ENCODE results near the gene ZNF22. TPM values are rescaled to one million over a fixed set of nuclear protein-coding genes. Genes with fewer than 3 reads are reported as not detected.

The ZNF22 gene
- total RNA-seq, 4 donors from 2014 or later: 19.2 to 35.6 (median 27.1) TPM

DNA sequence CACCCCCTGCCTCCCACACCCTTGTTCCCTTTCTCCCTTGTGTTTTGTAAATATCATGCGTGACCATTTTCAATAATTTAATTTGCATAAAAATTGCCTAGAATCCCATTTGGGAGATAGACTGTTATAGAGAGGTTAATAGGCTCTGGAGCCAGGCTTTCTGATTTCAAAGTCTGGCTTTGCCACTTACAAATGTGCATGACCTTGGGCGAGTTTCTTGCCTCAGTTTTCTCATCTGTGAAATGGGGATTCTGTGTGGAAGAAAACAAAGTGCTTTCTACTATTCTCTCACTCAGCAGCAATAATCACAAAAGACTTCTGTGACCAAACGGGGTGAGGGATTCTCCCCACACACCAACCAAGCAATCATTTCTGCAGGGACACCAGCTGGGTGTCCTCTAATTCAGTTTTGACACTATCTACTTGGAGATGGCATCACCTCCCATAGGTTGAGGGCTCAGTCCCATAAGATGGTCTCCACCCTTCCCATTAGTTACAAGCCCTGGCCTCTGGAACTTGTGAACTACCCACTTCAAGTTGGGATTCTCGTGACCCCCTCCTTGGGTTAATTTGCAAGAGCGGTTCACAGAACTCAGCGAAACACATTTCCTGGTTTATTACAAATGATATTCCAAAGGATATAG lies 3.5 kb upstream of the ZNF22 start:
- no peak overlapping the region for H3K4me3 ChIP-seq
- peak overlapping the region; percentile 74 to 97 (median 94) for H3K27ac ChIP-seq
- peaks cover 11 to 90% (median 33%) of the 10 kb centered on the region in 3 donors for H3K4me1 ChIP-seq
- TF ChIP-seq, protein P1, sequence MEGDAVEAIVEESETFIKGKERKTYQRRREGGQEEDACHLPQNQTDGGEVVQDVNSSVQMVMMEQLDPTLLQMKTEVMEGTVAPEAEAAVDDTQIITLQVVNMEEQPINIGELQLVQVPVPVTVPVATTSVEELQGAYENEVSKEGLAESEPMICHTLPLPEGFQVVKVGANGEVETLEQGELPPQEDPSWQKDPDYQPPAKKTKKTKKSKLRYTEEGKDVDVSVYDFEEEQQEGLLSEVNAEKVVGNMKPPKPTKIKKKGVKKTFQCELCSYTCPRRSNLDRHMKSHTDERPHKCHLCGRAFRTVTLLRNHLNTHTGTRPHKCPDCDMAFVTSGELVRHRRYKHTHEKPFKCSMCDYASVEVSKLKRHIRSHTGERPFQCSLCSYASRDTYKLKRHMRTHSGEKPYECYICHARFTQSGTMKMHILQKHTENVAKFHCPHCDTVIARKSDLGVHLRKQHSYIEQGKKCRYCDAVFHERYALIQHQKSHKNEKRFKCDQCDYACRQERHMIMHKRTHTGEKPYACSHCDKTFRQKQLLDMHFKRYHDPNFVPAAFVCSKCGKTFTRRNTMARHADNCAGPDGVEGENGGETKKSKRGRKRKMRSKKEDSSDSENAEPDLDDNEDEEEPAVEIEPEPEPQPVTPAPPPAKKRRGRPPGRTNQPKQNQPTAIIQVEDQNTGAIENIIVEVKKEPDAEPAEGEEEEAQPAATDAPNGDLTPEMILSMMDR (IDR thresholded peaks at IDR 0.05): no peak
- TF ChIP-seq EP300 (IDR thresholded peaks at IDR 0.05) (no peak), POLR2A (IDR thresholded peaks at IDR 0.05) (no peak), POLR2AphosphoS5 (IDR thresholded peaks at IDR 0.05) (no peak)
- no peaks in the 10 kb centered on the region for H3K27me3 ChIP-seq
- H3K36me3 ChIP-seq: peaks cover 0 to 19% of the 10 kb centered on the region in 2 donors
- no peaks in the 10 kb centered on the region for H3K9me3 ChIP-seq
- ATAC-seq: no peak
- 95 to 96% methylated on average over 3 to 5 of the region's 6 CpGs for WGBS, 2 donors (ENCODE audit: low coverage in 1 of 2)

GRCh38 chr10:44998146-44998631 lies 2.5 kb upstream of the ZNF22 start:
- ATAC-seq: peak; percentile 9
- Histone ChIP-seq H3K27ac (peak overlapping the region; percentile 11 to 97 (median 94)), H3K4me1 (peaks cover 12 to 90% (median 33%) of the 10 kb centered on the region in 3 donors), H3K36me3 (peaks cover 0 to 9% of the 10 kb centered on the region in 2 donors), H3K4me3 (no peak overlapping the region), H3K9me3 (no peaks in the 10 kb centered on the region), H3K27me3 (no peaks in the 10 kb centered on the region)
- WGBS, 2 donors (ENCODE audit: low coverage in 1 of 2): 78% methylated on average over 3 to 5 of the region's 6 CpGs
- TF ChIP-seq POLR2A (IDR thresholded peaks at IDR 0.05) (no peak), POLR2AphosphoS5 (IDR thresholded peaks at IDR 0.05) (peak; percentile 55), EP300 (IDR thresholded peaks at IDR 0.05) (no peak)
- TF ChIP-seq, protein P1 (IDR thresholded peaks at IDR 0.05): no peak

DNA sequence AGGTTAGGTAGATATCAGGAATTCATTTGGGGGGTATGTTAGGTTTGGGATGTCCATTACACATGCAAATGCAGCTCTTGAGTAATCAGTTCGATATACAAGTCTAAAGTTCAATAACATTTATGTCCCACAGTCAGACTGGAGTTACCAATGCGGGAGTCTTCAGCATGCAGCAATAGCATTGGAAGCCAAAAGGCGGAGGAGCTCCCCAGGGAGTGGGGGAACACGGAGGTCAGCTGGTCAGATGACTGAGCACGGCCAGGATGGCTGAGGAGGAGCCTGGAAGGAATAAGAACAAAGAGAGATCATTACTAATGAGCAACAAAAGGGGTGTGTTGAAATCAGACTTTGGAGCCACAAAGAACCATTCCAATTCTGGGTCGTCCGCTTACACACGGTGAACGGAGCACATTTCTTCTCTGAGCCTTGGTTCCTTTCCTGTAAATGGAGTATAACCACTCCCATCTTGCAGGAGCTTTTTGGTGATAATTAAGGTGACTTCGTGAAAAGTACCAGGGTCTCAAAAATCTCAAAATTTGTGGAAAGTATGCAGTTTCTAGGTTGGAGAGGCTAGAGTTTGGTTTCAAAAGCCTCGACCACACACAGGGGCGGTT lies 478 bp upstream of the ZNF22 start:
- no peaks in the 10 kb centered on the region for H3K27me3 ChIP-seq
- H3K4me1 ChIP-seq: peaks cover 12 to 88% (median 27%) of the 10 kb centered on the region in 3 donors
- no peaks in the 10 kb centered on the region for H3K9me3 ChIP-seq
- H3K36me3 ChIP-seq: peaks cover 0 to 21% of the 10 kb centered on the region in 2 donors
- H3K27ac ChIP-seq: peak overlapping the region; percentile 89 to 97 (median 94)
- ATAC-seq: peak; percentile 61
- TF ChIP-seq, protein P1 (IDR thresholded peaks at IDR 0.05): no peak
- TF ChIP-seq POLR2A (IDR thresholded peaks at IDR 0.05) (no peak), POLR2AphosphoS5 (IDR thresholded peaks at IDR 0.05) (peak; percentile 64), EP300 (IDR thresholded peaks at IDR 0.05) (no peak)
- 28 to 39% methylated on average over 10 to 11 of the region's 12 CpGs for WGBS, 2 donors (ENCODE audit: low coverage in 1 of 2)
- H3K4me3 ChIP-seq: peak overlapping the region; percentile 35 to 68

GRCh38 chr10:45001381-45002148 lies 842 bp downstream of the ZNF22 start:
- Histone ChIP-seq H3K36me3 (peaks cover 0 to 26% of the 10 kb centered on the region in 2 donors), H3K9me3 (no peaks in the 10 kb centered on the region), H3K27ac (peak overlapping the region; percentile 89 to 97 (median 94)), H3K4me3 (peak overlapping the region; percentile 35 to 68), H3K27me3 (no peaks in the 10 kb centered on the region), H3K4me1 (peaks cover 6 to 77% (median 16%) of the 10 kb centered on the region in 3 donors)
- 8 to 10% methylated on average over 6 to 9 of the region's 13 CpGs for WGBS, 2 donors (ENCODE audit: low coverage in 1 of 2)
- peak; percentile 37 for ATAC-seq
- TF ChIP-seq, protein P1 (IDR thresholded peaks at IDR 0.05): peak in 3 of 4 experiments; percentile 23 to 50 (median 42)
- TF ChIP-seq EP300 (IDR thresholded peaks at IDR 0.05) (no peak), POLR2A (IDR thresholded peaks at IDR 0.05) (no peak), POLR2AphosphoS5 (IDR thresholded peaks at IDR 0.05) (peak; percentile 45)

Measured in gastroesophageal sphincter (tissue), 4 donors.